SK-N-SH (cell line): ENCODE results near the gene TNFAIP8L3. TPM values are rescaled to one million over a fixed set of nuclear protein-coding genes. Genes with fewer than 3 reads are reported as not detected.
A peak's percentile ranks its signal among the peaks of the same experiment; 100 is the strongest.
"Not testable (repeated sequence)": the region's sequence is repeated elsewhere in the genome, so short reads cannot be mapped to it uniquely, and the experiment has no call there.

ENCODE experiments used
- CTCF ChIA-PET: fragments of 300-600, 350-600 bp; formaldehyde crosslinking; extraction: SDS; loops from one replicate; lab custom pipeline; 2021; lab: Yijun Ruan, JAX
- POLR2A ChIA-PET: fragments of 350-600 bp; sonication (Branson Sonifier 250); formaldehyde crosslinking; extraction: SDS; loops from one replicate; lab custom pipeline; 2020; ENCODE audit warnings: antibody characterized with exemption, inconsistent platforms; lab: Yijun Ruan, JAX
- DNase-seq: peaks from one replicate; pipeline ENCODE4 v3.0.0; 2012
- H2AFZ ChIP-seq: fragments of 200-600 bp; sonication (generic); 2 replicates; pipeline ENCODE4 v1.8.1; 2016; ENCODE audit warnings: antibody characterized with exemption, mild to moderate bottlenecking, low read depth
- H3F3A ChIP-seq: fragments of 200-600 bp; sonication (generic); replicated peaks from 2 replicates; pipeline ENCODE3; 2016; ENCODE audit warnings: antibody characterized with exemption, mild to moderate bottlenecking; ENCODE audit not compliant: insufficient read depth
- H3K27ac ChIP-seq, 2 experiments: fragments of 200-500 bp in 1 of 2; fragments of 200-600 bp in 1 of 2; sonication (Bioruptor generic) in 1 of 2; sonication (generic), shearing (Covaris generic) in 1 of 2; 2 replicates each; pipeline versions ENCODE4 v1.5.1 to v1.6.1; 2014 to 2016; ENCODE audit warnings: low read depth in 2 of 2, inconsistent platforms in 1 of 2, low read length in 1 of 2, mild to moderate bottlenecking in 1 of 2, mixed read lengths in 1 of 2
- H3K27me3 ChIP-seq: fragments of 200-600 bp; sonication (generic), shearing (Covaris generic); 2 replicates; pipeline ENCODE4 v1.6.1; 2016; ENCODE audit warnings: mixed run types; ENCODE audit not compliant: insufficient read depth
- H3K36me3 ChIP-seq, 2 experiments: fragments of 200-500 bp in 1 of 2; fragments of 200-600 bp in 1 of 2; sonication (Bioruptor generic) in 1 of 2; sonication (generic) in 1 of 2; replicated peaks in 1 of 2; 2 replicates each; pipeline versions ENCODE3 to v1.5.1; 2014 to 2016; ENCODE audit warnings: low read length in 1 of 2, mild to moderate bottlenecking in 1 of 2; ENCODE audit not compliant: insufficient read depth in 2 of 2, control insufficient read depth in 1 of 2
- H3K4me1 ChIP-seq, 2 experiments: fragments of 200-500 bp in 1 of 2; fragments of 200-600 bp in 1 of 2; sonication (Bioruptor generic) in 1 of 2; sonication (generic), shearing (Covaris generic) in 1 of 2; 2 replicates each; pipeline versions ENCODE4 v1.5.1 to v1.6.1; 2014 to 2016; ENCODE audit warnings: low read depth in 1 of 2, low read length in 1 of 2, mixed run types in 1 of 2; ENCODE audit not compliant: insufficient read depth in 2 of 2, control insufficient read depth in 1 of 2
- H3K4me2 ChIP-seq: fragments of 200-600 bp; sonication (generic), shearing (Covaris generic); 2 replicates; pipeline ENCODE4 v1.6.1; 2017; ENCODE audit warnings: mixed run types
- H3K4me3 ChIP-seq, 2 experiments: fragments of 200-500 bp in 1 of 2; fragments of 200-600 bp in 1 of 2; sonication (Bioruptor generic) in 1 of 2; sonication (generic), shearing (Covaris generic) in 1 of 2; 2 replicates each; pipeline versions ENCODE4 v1.5.1 to v1.8.1; 2014 to 2016; ENCODE audit warnings: low read depth in 2 of 2, inconsistent platforms in 1 of 2, low read length in 1 of 2, mild to moderate bottlenecking in 1 of 2, mixed read lengths in 1 of 2, moderate library complexity in 1 of 2
- H3K79me2 ChIP-seq: fragments of 200-600 bp; sonication (generic); 2 replicates; pipeline ENCODE4 v1.8.1; 2017; ENCODE audit warnings: mild to moderate bottlenecking; ENCODE audit not compliant: insufficient read depth
- H3K9ac ChIP-seq: fragments of 200-600 bp; sonication (generic); 2 replicates; pipeline ENCODE4 v1.6.1; 2017; ENCODE audit warnings: mixed run types
- H3K9me2 ChIP-seq: fragments of 200-600 bp; sonication (generic); 2 replicates; pipeline ENCODE4 v1.6.1; 2017; ENCODE audit warnings: mixed run types
- H3K9me3 ChIP-seq: fragments of 200-600 bp; sonication (generic); 2 replicates; pipeline ENCODE4 v1.6.1; 2017; ENCODE audit warnings: mixed run types, mild to moderate bottlenecking, moderate library complexity
- H4K20me1 ChIP-seq: fragments of 200-600 bp; sonication (generic); 2 replicates; pipeline ENCODE4 v1.6.1; 2017; ENCODE audit warnings: mild to moderate bottlenecking, mixed run types; ENCODE audit not compliant: insufficient read depth
- CTCF ChIP-seq: fragments of 200-600 bp; sonication (generic); IDR thresholded peaks from 2 replicates; pipeline ENCODE4 v1.6.1; 2017; ENCODE audit warnings: antibody characterized with exemption, mild to moderate bottlenecking, moderate library complexity
- EP300 ChIP-seq, 2 experiments: IDR thresholded peaks; 2 replicates each; pipeline versions ENCODE4 v1.4.0 to v1.6.1; 2012; ENCODE audit warnings: borderline replicate concordance in 1 of 2, low read depth in 1 of 2, low read length in 1 of 2
- FOXJ3 ChIP-seq: sonication (generic); formaldehyde crosslinking; IDR thresholded peaks from 2 replicates; pipeline ENCODE4 v1.5.1; 2020; ENCODE audit warnings: mild to moderate bottlenecking, missing genetic modification reagents
- FOXM1 ChIP-seq: IDR thresholded peaks from 2 replicates; pipeline ENCODE4 v1.4.0; 2012; ENCODE audit warnings: low read depth, mild to moderate bottlenecking
- JUND ChIP-seq: IDR thresholded peaks from 2 replicates; pipeline ENCODE4 v1.4.0; 2012
- MEF2A ChIP-seq: IDR thresholded peaks from 2 replicates; pipeline ENCODE4 v1.4.0; 2012; ENCODE audit warnings: low read depth, borderline replicate concordance
- MXI1 ChIP-seq: IDR thresholded peaks from 2 replicates; pipeline ENCODE4 v1.6.1; 2012; ENCODE audit warnings: mild to moderate bottlenecking, low read depth, low read length, improper control_type of control experiment
- NRF1 ChIP-seq: IDR thresholded peaks from 2 replicates; pipeline ENCODE4 v1.6.1; 2012; ENCODE audit warnings: low read depth, mild to moderate bottlenecking, low read length
- POLR2AphosphoS5 ChIP-seq: IDR thresholded peaks from 2 replicates; pipeline ENCODE4 v1.6.1; 2012; ENCODE audit warnings: low read depth, low read length
- RXRA ChIP-seq: IDR thresholded peaks from 2 replicates; pipeline ENCODE4 v1.4.0; 2012; ENCODE audit warnings: low read depth, mild to moderate bottlenecking, borderline replicate concordance
- SMC3 ChIP-seq: IDR thresholded peaks from 2 replicates; pipeline ENCODE4 v1.6.1; 2012; ENCODE audit warnings: low read depth, low read length, improper control_type of control experiment
- WGBS: methylation state at CpG from one replicate; pipeline ENCODE4 v1.1.6; 2017; ENCODE audit warnings: low lambda C conversion rate; 5-methylcytosine and 5-hydroxymethylcytosine counted together
- polyA plus RNA-seq, 3 experiments: library from polyadenylated mRNA; depleted of rRNA; stranded (reverse); fragments of >200 nt; gene quantifications; 2 replicates each; pipeline ENCODE4 v1.2.3, GENCODE V29; 2012
- TF ChIP-seq, protein P1 (sequence below): IDR thresholded peaks from 2 replicates; pipeline ENCODE4 v1.6.1; 2012; ENCODE audit warnings: mild to moderate bottlenecking, low read depth, low read length, moderate library complexity
- TF ChIP-seq, protein P2 (sequence below): IDR thresholded peaks from 2 replicates; pipeline ENCODE4 v1.4.0; 2012; ENCODE audit warnings: low read depth, borderline replicate concordance

The TNFAIP8L3 gene
- polyA plus RNA-seq, 1 of the 3 experiments (the other 2 are of a cell fraction) = 0.08 TPM

DNA sequence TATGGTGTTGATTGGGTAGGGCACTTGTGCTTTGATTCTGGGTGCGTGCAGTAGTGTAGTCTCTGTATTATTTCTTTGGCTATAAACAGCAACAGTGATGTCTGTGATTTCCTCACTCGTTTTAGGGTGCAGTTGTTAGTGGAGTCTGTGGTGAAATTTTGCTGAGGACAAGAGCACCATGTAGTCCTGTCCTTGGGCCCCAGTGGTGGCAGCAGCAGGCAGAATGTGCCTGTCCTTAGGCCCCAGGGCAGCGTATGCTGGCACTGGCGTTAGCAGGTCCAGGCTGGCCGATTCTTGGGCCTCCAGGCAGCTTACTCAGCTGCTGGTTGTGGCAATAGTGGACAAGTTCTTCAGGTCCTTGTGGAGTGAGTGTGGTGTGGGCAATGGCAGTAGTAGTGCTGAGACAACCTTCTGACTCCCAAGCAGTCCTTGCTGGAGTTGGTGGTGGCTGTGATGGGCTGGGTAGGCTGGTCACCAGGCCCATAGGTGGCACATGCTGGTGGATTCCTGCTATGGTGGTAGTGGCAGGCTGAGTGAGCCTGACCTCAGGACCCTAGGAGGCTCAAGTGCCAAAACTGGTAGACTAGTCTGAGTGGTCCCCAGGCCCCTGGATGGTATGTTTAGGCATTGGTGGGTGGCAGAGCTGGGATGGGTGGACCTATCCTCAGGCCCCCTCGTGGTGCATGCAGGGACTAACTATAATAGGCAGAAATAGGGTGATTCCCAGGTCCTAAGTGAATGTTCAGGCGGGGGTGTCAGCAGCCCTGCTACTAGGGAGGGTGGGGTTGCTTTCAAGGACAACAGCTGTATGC lies 56.3 kb downstream of the TNFAIP8L3 start:
- H3K9me2 ChIP-seq = no peaks in the 10 kb centered on the region
- POLR2A ChIA-PET = no interaction called here
- no peak overlapping the region for H3K9ac ChIP-seq
- no peaks in the 10 kb centered on the region for H3K9me3 ChIP-seq
- no peak overlapping the region for H3K27ac ChIP-seq
- H3K27me3 ChIP-seq = no peaks in the 10 kb centered on the region
- H3K79me2 ChIP-seq = no peaks in the 10 kb centered on the region
- no peaks in the 10 kb centered on the region for H3K4me1 ChIP-seq
- TF ChIP-seq FOXJ3 (CRISPR knock-in tag) = no peak
- no peak for TF ChIP-seq MXI1
- TF ChIP-seq JUND = no peak
- TF ChIP-seq, all 33 proteins: peak for 0
- H3K4me3 ChIP-seq = no peak overlapping the region
- CTCF ChIA-PET = no interaction called here
- DNase-seq = peak; percentile 10
- no peak overlapping the region for H2AFZ ChIP-seq
- 48% methylated on average over 4 of the region's 7 CpGs for WGBS
- H4K20me1 ChIP-seq = no peaks in the 10 kb centered on the region
- no peak overlapping the region for H3K4me2 ChIP-seq
- no peaks in the 10 kb centered on the region for H3K36me3 ChIP-seq
- H3F3A ChIP-seq = no peaks in the 10 kb centered on the region

DNA sequence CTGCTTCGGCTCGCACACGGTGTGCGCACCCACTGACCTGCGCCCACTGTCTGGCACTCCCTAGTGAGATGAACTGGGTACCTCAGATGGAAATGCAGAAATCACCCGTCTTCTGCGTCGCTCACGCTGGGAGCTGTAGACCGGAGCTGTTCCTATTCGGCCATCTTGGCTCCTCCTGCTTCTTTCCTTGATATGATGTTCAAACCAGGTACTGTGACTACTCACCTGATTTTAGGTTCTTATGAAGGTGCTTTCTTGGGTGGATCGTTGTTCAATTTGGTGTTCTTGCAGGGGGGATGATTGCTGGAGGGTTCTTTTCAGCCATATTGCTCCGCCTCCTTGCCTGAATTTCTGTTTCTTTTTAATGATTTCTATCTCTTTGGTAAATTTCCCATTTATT lies 57.2 kb downstream of the TNFAIP8L3 start:
- POLR2A ChIA-PET, DNase-seq, H3K4me2 ChIP-seq, H3K4me3 ChIP-seq, H3K4me1 ChIP-seq, H3K9me3 ChIP-seq, H3F3A ChIP-seq, H3K79me2 ChIP-seq, H4K20me1 ChIP-seq, H3K36me3 ChIP-seq, H3K9ac ChIP-seq, CTCF ChIA-PET, H3K27ac ChIP-seq, H3K9me2 ChIP-seq, H2AFZ ChIP-seq, H3K27me3 ChIP-seq: not testable (repeated sequence)
- 87% methylated on average over 13 of the region's 13 CpGs for WGBS

- POLR2A ChIA-PET = no interaction called here
- H3F3A ChIP-seq = no peaks in the 10 kb centered on the region
- no peak overlapping the region for H3K27ac ChIP-seq
- H4K20me1 ChIP-seq = no peaks in the 10 kb centered on the region
- no peaks in the 10 kb centered on the region for H3K27me3 ChIP-seq
- no peaks in the 10 kb centered on the region for H3K9me3 ChIP-seq
- no peak for DNase-seq
- no peak overlapping the region for H2AFZ ChIP-seq
- no peak overlapping the region for H3K4me3 ChIP-seq
- no peaks in the 10 kb centered on the region for H3K9me2 ChIP-seq
- no peaks in the 10 kb centered on the region for H3K36me3 ChIP-seq
- CTCF ChIA-PET = interaction anchor here (1.2 kb wide), 1 partner anchor 373 kb away, joined by 3 read pairs; no protein-coding TSS in a partner anchor
- no peaks in the 10 kb centered on the region for H3K79me2 ChIP-seq
- no peaks in the 10 kb centered on the region for H3K4me1 ChIP-seq
- no peak overlapping the region for H3K4me2 ChIP-seq
- WGBS = 65% methylated on average over 6 of the region's 6 CpGs
- H3K9ac ChIP-seq = no peak overlapping the region
- TF ChIP-seq NRF1 (no peak), CTCF (no peak), POLR2AphosphoS5 (no peak), RXRA (no peak), MEF2A (no peak), EP300 (IDR thresholded peaks at IDR 0.05; ENCODE audit: borderline replicate concordance in 1 of 2, low read depth in 1 of 2, low read length in 1 of 2) (no peak), SMC3 (no peak), FOXJ3 (CRISPR knock-in tag) (no peak), FOXM1 (no peak)
- TF ChIP-seq, protein P1, sequence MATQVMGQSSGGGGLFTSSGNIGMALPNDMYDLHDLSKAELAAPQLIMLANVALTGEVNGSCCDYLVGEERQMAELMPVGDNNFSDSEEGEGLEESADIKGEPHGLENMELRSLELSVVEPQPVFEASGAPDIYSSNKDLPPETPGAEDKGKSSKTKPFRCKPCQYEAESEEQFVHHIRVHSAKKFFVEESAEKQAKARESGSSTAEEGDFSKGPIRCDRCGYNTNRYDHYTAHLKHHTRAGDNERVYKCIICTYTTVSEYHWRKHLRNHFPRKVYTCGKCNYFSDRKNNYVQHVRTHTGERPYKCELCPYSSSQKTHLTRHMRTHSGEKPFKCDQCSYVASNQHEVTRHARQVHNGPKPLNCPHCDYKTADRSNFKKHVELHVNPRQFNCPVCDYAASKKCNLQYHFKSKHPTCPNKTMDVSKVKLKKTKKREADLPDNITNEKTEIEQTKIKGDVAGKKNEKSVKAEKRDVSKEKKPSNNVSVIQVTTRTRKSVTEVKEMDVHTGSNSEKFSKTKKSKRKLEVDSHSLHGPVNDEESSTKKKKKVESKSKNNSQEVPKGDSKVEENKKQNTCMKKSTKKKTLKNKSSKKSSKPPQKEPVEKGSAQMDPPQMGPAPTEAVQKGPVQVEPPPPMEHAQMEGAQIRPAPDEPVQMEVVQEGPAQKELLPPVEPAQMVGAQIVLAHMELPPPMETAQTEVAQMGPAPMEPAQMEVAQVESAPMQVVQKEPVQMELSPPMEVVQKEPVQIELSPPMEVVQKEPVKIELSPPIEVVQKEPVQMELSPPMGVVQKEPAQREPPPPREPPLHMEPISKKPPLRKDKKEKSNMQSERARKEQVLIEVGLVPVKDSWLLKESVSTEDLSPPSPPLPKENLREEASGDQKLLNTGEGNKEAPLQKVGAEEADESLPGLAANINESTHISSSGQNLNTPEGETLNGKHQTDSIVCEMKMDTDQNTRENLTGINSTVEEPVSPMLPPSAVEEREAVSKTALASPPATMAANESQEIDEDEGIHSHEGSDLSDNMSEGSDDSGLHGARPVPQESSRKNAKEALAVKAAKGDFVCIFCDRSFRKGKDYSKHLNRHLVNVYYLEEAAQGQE = no peak
- TF ChIP-seq, protein P2, sequence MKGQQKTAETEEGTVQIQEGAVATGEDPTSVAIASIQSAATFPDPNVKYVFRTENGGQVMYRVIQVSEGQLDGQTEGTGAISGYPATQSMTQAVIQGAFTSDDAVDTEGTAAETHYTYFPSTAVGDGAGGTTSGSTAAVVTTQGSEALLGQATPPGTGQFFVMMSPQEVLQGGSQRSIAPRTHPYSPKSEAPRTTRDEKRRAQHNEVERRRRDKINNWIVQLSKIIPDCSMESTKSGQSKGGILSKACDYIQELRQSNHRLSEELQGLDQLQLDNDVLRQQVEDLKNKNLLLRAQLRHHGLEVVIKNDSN = no peak
Measured at GRCh38 chr15:51030649-51031316, 63.9 kb downstream of the TNFAIP8L3 start.
